IMR-90 (cell line): ENCODE results near the gene JPH3. TPM values are rescaled to one million over a fixed set of nuclear protein-coding genes. Genes with fewer than 3 reads are reported as not detected.

Experiments used
- ATAC-seq: fragments of 200-7000 bp; cut with Tn5 transposase; 2 replicates; pipeline ENCODE4 v1.9.1; 2020; ENCODE audit warnings: low read depth, mild to moderate bottlenecking, moderate library complexity
- BruUV-seq: library from RNA; stranded (reverse); fragments of 400-500 nt; replicated peaks from 2 replicates; lab custom pipeline; 2021; lab: Mats Ljungman, UMichigan
- CTCF ChIA-PET: fragments of 300-600 bp; formaldehyde crosslinking; extraction: SDS; loops from one replicate; lab custom pipeline; 2021; ENCODE audit warnings: antibody characterized with exemption; lab: Yijun Ruan, JAX
- POLR2A ChIA-PET: fragments of 300-600 bp; sonication (Branson Sonifier 250); formaldehyde crosslinking; loops from one replicate; lab custom pipeline; 2022; ENCODE audit warnings: antibody characterized with exemption; ENCODE audit not compliant: unreplicated experiment; lab: Charles Lee
- DNase-seq: peaks from one replicate; pipeline ENCODE4 v3.0.0; 2013
- H2AFZ ChIP-seq: replicated peaks from 2 replicates; pipeline ENCODE3; 2013; ENCODE audit warnings: low read length, mild to moderate bottlenecking; ENCODE audit not compliant: poor library complexity
- H2AK5ac ChIP-seq: 2 replicates; pipeline ENCODE4 v1.6.1; 2013; ENCODE audit warnings: low read depth, low read length, inconsistent platforms
- H2AK9ac ChIP-seq: replicated peaks from 2 replicates; pipeline ENCODE3; 2013; ENCODE audit warnings: mild to moderate bottlenecking, low read depth, low read length, moderate library complexity; ENCODE audit not compliant: poor library complexity
- H2BK120ac ChIP-seq: 2 replicates; pipeline ENCODE4 v1.6.1; 2013; ENCODE audit warnings: low read depth, low read length, inconsistent platforms
- H2BK15ac ChIP-seq: 3 replicates; pipeline ENCODE4 v1.6.1; 2013; ENCODE audit warnings: low read depth, low read length, inconsistent platforms
- H2BK20ac ChIP-seq: 2 replicates; pipeline ENCODE4 v1.6.1; 2013; ENCODE audit warnings: low read depth, mild to moderate bottlenecking, inconsistent platforms, low read length, moderate library complexity
- H2BK5ac ChIP-seq: 2 replicates; pipeline ENCODE4 v1.6.1; 2013; ENCODE audit warnings: mild to moderate bottlenecking, low read depth, low read length, inconsistent platforms; ENCODE audit not compliant: poor library complexity, severe bottlenecking
- H3K14ac ChIP-seq: replicated peaks from 2 replicates; pipeline ENCODE4 v1.6.1; 2013; ENCODE audit warnings: low read depth, low read length, inconsistent platforms
- H3K18ac ChIP-seq: 2 replicates; pipeline ENCODE4 v1.6.1; 2013; ENCODE audit warnings: low read depth, low read length, control low read depth
- H3K23ac ChIP-seq: 2 replicates; pipeline ENCODE4 v1.6.1; 2013; ENCODE audit warnings: low read depth, low read length, inconsistent platforms
- H3K27ac ChIP-seq: 2 replicates; pipeline ENCODE4 v1.5.1; 2013; ENCODE audit warnings: mild to moderate bottlenecking, control low read depth, low read length; ENCODE audit not compliant: insufficient read depth
- H3K27me3 ChIP-seq: 2 replicates; pipeline ENCODE4 v1.6.1; 2013; ENCODE audit warnings: low read length; ENCODE audit not compliant: control insufficient read depth, insufficient read depth
- H3K36me3 ChIP-seq: 2 replicates; pipeline ENCODE4 v1.6.1; 2013; ENCODE audit warnings: low read length, mixed read lengths; ENCODE audit not compliant: control insufficient read depth, insufficient read depth
- H3K4ac ChIP-seq: 2 replicates; pipeline ENCODE4 v1.6.1; 2013; ENCODE audit warnings: low read depth, low read length, inconsistent platforms
- H3K4me1 ChIP-seq: 2 replicates; pipeline ENCODE4 v1.6.1; 2013; ENCODE audit warnings: low read length, mixed read lengths; ENCODE audit not compliant: control insufficient read depth, insufficient read depth
- H3K4me2 ChIP-seq: 2 replicates; pipeline ENCODE4 v1.6.1; 2013; ENCODE audit warnings: low read depth, mild to moderate bottlenecking, control low read depth, low read length, moderate library complexity
- H3K4me3 ChIP-seq: 2 replicates; pipeline ENCODE4 v1.5.1; 2013; ENCODE audit warnings: low read depth, mild to moderate bottlenecking, control low read depth, low read length, moderate library complexity; ENCODE audit not compliant: insufficient read depth
- H3K56ac ChIP-seq: 2 replicates; pipeline ENCODE4 v1.6.1; 2013; ENCODE audit warnings: low read length, inconsistent platforms; ENCODE audit not compliant: insufficient read depth; ENCODE audit errors: extremely low read depth
- H3K79me1 ChIP-seq, 2 experiments: 2 replicates each; pipeline ENCODE4 v1.6.1; 2013; ENCODE audit warnings: low read length in 2 of 2, inconsistent platforms in 1 of 2, low read depth in 1 of 2
- H3K9ac ChIP-seq: 2 replicates; pipeline ENCODE4 v1.6.1; 2013; ENCODE audit warnings: low read depth, low read length, control low read depth
- H3K9me1 ChIP-seq: 2 replicates; pipeline ENCODE4 v1.6.1; 2013; ENCODE audit warnings: low read length, inconsistent platforms; ENCODE audit not compliant: insufficient read depth
- H3K9me3 ChIP-seq: 2 replicates; pipeline ENCODE4 v1.6.1; 2013; ENCODE audit warnings: low read length; ENCODE audit not compliant: control insufficient read depth, insufficient read depth
- H4K20me1 ChIP-seq: 2 replicates; pipeline ENCODE4 v1.6.1; 2013; ENCODE audit warnings: low read length, inconsistent platforms; ENCODE audit not compliant: insufficient read depth
- H4K5ac ChIP-seq: 2 replicates; pipeline ENCODE4 v1.6.1; 2013; ENCODE audit warnings: mild to moderate bottlenecking, low read depth, low read length, control low read depth
- H4K8ac ChIP-seq, 2 experiments: 2 replicates each; pipeline ENCODE4 v1.6.1; 2013; ENCODE audit warnings: low read depth in 2 of 2, low read length in 2 of 2, control low read depth in 1 of 2, inconsistent platforms in 1 of 2
- H4K91ac ChIP-seq: 2 replicates; pipeline ENCODE4 v1.6.1; 2013; ENCODE audit warnings: low read depth, low read length, inconsistent platforms; ENCODE audit not compliant: insufficient read depth
- POLR2A ChIP-seq: IDR thresholded peaks from 2 replicates; pipeline ENCODE4 v1.6.1; 2012; ENCODE audit warnings: mild to moderate bottlenecking, low read depth, low read length
- WGBS, 2 experiments: methylation state at CpG; one replicate each; pipeline versions ENCODE4 v1.1.5 to v1.1.7; 2013; ENCODE audit warnings: missing lambda C conversion rate in 2 of 2; ENCODE audit not compliant: insufficient read length in 1 of 2; ENCODE audit errors: extremely low coverage in 2 of 2; 5-methylcytosine and 5-hydroxymethylcytosine counted together
- dilution Hi-C: fragments of 300-500 bp; cut with HindIII; formaldehyde crosslinking; loops from one replicate; pipeline ENCODE4 v1.14.3; 2018; ENCODE audit warnings: low sequenced_read_pairs; ENCODE audit not compliant: unreplicated experiment
- in situ Hi-C: fragments of 300-500 bp; cut with MboI; formaldehyde crosslinking; loops from 3 replicates; pipeline ENCODE4 v1.14.3; 2019; ENCODE audit warnings: low sequenced_read_pairs, inconsistent platforms, mixed read lengths
- intact Hi-C: fragments of 100-400 bp; cut with micrococcal nuclease; formaldehyde crosslinking; loops from 2 replicates; pipeline ENCODE4 v1.10.0; 2022
- polyA plus RNA-seq, 3 experiments: library from polyadenylated mRNA; depleted of rRNA; stranded (reverse); fragments of >200 nt; gene quantifications; 2 replicates each; pipeline ENCODE4 v1.2.3, GENCODE V29; 2012; ENCODE audit warnings: low replicate concordance in 1 of 3
- total RNA-seq: library from RNA; depleted of rRNA; stranded (reverse); fragments of >200 nt; gene quantifications from 2 replicates; pipeline ENCODE4 v1.2.3, GENCODE V29; 2012

JPH3 gene
- total and polyA plus RNA-seq, 2 of the 4 experiments (the other 2 are of a cell fraction), result 0.03 TPM; not detected in 1

DNA sequence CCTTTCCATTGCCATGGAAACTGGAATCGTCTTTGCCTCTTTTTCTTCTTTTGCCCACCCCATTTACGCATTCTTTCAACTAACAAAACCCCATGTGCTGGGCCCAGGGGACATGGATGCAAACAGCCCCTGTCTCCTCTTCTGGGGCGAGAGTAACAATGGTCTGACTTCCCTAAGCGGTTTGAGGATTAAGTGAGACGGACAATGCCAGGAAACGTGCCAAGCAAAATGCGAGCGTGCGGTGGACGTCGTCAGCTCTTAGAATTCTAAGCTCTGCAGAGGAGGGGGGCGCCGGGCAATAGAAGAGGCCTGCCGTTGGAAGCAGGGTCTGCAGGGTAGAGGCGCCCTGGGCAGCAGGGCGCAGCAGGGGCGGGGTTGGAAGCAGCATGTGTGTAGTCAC is 42.4 kb upstream of the JPH3 start:
- TF ChIP-seq POLR2A, result no peak
- Histone ChIP-seq H2AK5ac (no peak overlapping the region), H3K23ac (no peak overlapping the region), H4K91ac (no peak overlapping the region), H4K8ac (no peak overlapping the region), H3K79me1 (no peaks in the 10 kb centered on the region), H3K56ac (no peak overlapping the region), H2BK5ac (no peak overlapping the region), H2BK20ac (no peak overlapping the region), H2BK15ac (no peak overlapping the region), H3K27ac (no peak overlapping the region), H3K27me3 (peaks cover 8% of the 10 kb centered on the region; the same call in 1 of the 2 replicates), H2BK120ac (no peak overlapping the region), H2AFZ (peak overlapping the region; percentile 8), H3K9me3 (no peaks in the 10 kb centered on the region), H3K4me2 (no peak overlapping the region), H3K36me3 (no peaks in the 10 kb centered on the region), H4K5ac (no peak overlapping the region), H3K9me1 (no peaks in the 10 kb centered on the region), H3K4me1 (peaks cover 8% of the 10 kb centered on the region; the same call in 1 of the 2 replicates), H3K18ac (no peak overlapping the region), H3K14ac (no peak overlapping the region), H2AK9ac (no peak overlapping the region), H4K20me1 (no peaks in the 10 kb centered on the region), H3K4me3 (no peak overlapping the region), H3K4ac (no peak overlapping the region), H3K9ac (no peak overlapping the region)
- DNase-seq (no peak), ATAC-seq (no peak)
- dilution Hi-C loops, result no loop called here
- in situ Hi-C loops, result no loop called here
- POLR2A ChIA-PET, result no interaction called here
- BruUV-seq, result no TSS peak
- intact Hi-C loops, result no loop called here
- CTCF ChIA-PET, result no interaction called here
- 35% methylated on average over 12 of the region's 17 CpGs; no CpG with 5 or more reads in 1 of the 2 experiments for WGBS, 2 experiments
